NCI-H526 (cell line): ENCODE data around the gene DCDC1.

Experiments used
- DNase-seq, 2 experiments: peaks; one replicate each; lab custom pipeline; 2025; lab: John Stamatoyannopoulos, UW

Gene DCDC1

GRCh38 chr11:30853439-30853838, 516.1 kb downstream of the DCDC1 start:
- no peak for DNase-seq

GRCh38 chr11:30852645-30853044, 516.9 kb downstream of the DCDC1 start:
- no peak for DNase-seq

- no peak for DNase-seq
These were observed 517.4 kb downstream of the DCDC1 start for GRCh38 chr11:30852091-30852490.

GRCh38 chr11:30837252-30837651, 532.3 kb downstream of the DCDC1 start:
- no peak for DNase-seq

GRCh38 chr11:30832831-30833230, 536.7 kb downstream of the DCDC1 start:
- DNase-seq: no peak

GRCh38 chr11:30830681-30831080, 538.9 kb downstream of the DCDC1 start:
- no peak for DNase-seq

- no peak for DNase-seq
These were observed 542.6 kb downstream of the DCDC1 start for GRCh38 chr11:30826911-30827310.

- DNase-seq: no peak
These were observed 543.8 kb downstream of the DCDC1 start for GRCh38 chr11:30825723-30826122.

GRCh38 chr11:30823119-30823518, 546.4 kb downstream of the DCDC1 start:
- DNase-seq: no peak

- no peak for DNase-seq
These were observed 548.0 kb downstream of the DCDC1 start for GRCh38 chr11:30821438-30821965.

GRCh38 chr11:30818721-30819120, 550.8 kb downstream of the DCDC1 start:
- DNase-seq: no peak

GRCh38 chr11:30816959-30817880, 552.3 kb downstream of the DCDC1 start:
- peak in 1 of 2 experiments; percentile 35 for DNase-seq

- no peak for DNase-seq
These were observed 553.9 kb downstream of the DCDC1 start for GRCh38 chr11:30815619-30816018.

GRCh38 chr11:30814737-30815136, 554.8 kb downstream of the DCDC1 start:
- DNase-seq: no peak
